CD4-positive, alpha-beta T cell (primary cell): ENCODE measurements around the gene PRAMEF12. TPM values are rescaled to one million over a fixed set of nuclear protein-coding genes. Genes with fewer than 3 reads are reported as not detected.

ENCODE experiments used
- ATAC-seq: fragments of 200-7000 bp; cut with Tn5 transposase; one replicate; pipeline ENCODE4 v1.10.0; 2022; ENCODE audit warnings: mild to moderate bottlenecking; ENCODE audit not compliant: poor library complexity
- CTCF ChIA-PET: fragments of 350-600 bp; sonication (Branson Sonifier 250); formaldehyde crosslinking; loops from one replicate; lab custom pipeline; 2021; ENCODE audit warnings: antibody characterized with exemption, inconsistent platforms; lab: Charles Lee
- POLR2A ChIA-PET: fragments of 350-600 bp; sonication (Branson Sonifier 250); formaldehyde crosslinking; loops from one replicate; lab custom pipeline; 2021; ENCODE audit warnings: antibody characterized with exemption, inconsistent platforms; lab: Charles Lee
- DNase-seq, 14 experiments: peaks; one replicate each; pipeline ENCODE4 v3.0.0-alpha.2; 2013 to 2020; ENCODE audit warnings: mixed read lengths in 2 of 14
- H3K27ac ChIP-seq, 2 donors: one replicate each; pipeline versions ENCODE4 v1.5.1 to v1.7.0; 2013; ENCODE audit warnings: low read length in 2 of 2, low read depth in 1 of 2, mild to moderate bottlenecking in 1 of 2
- H3K27me3 ChIP-seq, 2 experiments: 1 replicate in 1 of 2; 2 replicates in 1 of 2; pipeline versions ENCODE4 v1.6.1 to v1.7.0; 2013; ENCODE audit warnings: low read length in 2 of 2, control low read depth in 1 of 2, mild to moderate bottlenecking in 1 of 2, moderate library complexity in 1 of 2; ENCODE audit not compliant: insufficient read depth in 2 of 2, control insufficient read depth in 1 of 2
- H3K36me3 ChIP-seq: one replicate; pipeline ENCODE4 v1.6.1; 2013; ENCODE audit warnings: low read length, control low read depth; ENCODE audit not compliant: insufficient read depth
- H3K4me1 ChIP-seq: one replicate; pipeline ENCODE4 v1.6.1; 2013; ENCODE audit warnings: low read length, control low read depth; ENCODE audit not compliant: insufficient read depth
- H3K4me3 ChIP-seq: one replicate; pipeline ENCODE4 v1.5.1; 2013; ENCODE audit warnings: mild to moderate bottlenecking, low read length, moderate library complexity
- H3K9me3 ChIP-seq, 2 experiments: 1 replicate in 1 of 2; 2 replicates in 1 of 2; pipeline versions ENCODE4 v1.6.1 to v1.7.0; 2013; ENCODE audit warnings: low read length in 2 of 2, mild to moderate bottlenecking in 2 of 2, control low read depth in 1 of 2, moderate library complexity in 1 of 2; ENCODE audit not compliant: control insufficient read depth in 1 of 2, insufficient read depth in 1 of 2
- H3K27ac Mint-ChIP-seq: one replicate; pipeline ENCODE4 v1.8.0; 2020; ENCODE audit warnings: mixed read lengths
- H3K27me3 Mint-ChIP-seq: one replicate; pipeline ENCODE4 v1.8.0; 2021; ENCODE audit warnings: mixed read lengths
- H3K36me3 Mint-ChIP-seq: one replicate; pipeline ENCODE4 v1.8.0; 2021; ENCODE audit warnings: low read depth, mixed read lengths
- H3K4me1 Mint-ChIP-seq: one replicate; pipeline ENCODE4 v1.8.0; 2021; ENCODE audit warnings: low read depth, mixed read lengths
- H3K4me3 Mint-ChIP-seq: one replicate; pipeline ENCODE4 v1.8.0; 2020; ENCODE audit warnings: mild to moderate bottlenecking, mixed read lengths
- H3K9me3 Mint-ChIP-seq: one replicate; pipeline ENCODE4 v1.8.0; 2020; ENCODE audit warnings: mixed read lengths
- CTCF ChIP-seq: fragments of 200-600 bp; IDR thresholded peaks from one replicate; pipeline ENCODE4 v1.8.0; 2022; ENCODE audit warnings: antibody characterized with exemption, mild to moderate bottlenecking
- intact Hi-C, 2 experiments: fragments of 100-400 bp; cut with DNase I in 1 of 2; cut with micrococcal nuclease in 1 of 2; formaldehyde crosslinking; loops; one replicate each; pipeline versions ENCODE4 v1.15.1 to v1.9.0; 2023 to 2025; cut with DNase I, micrococcal nuclease
- total RNA-seq, 174 experiments: library from RNA in 2 of 174; stranded (reverse) in 2 of 174; gene quantifications; one replicate each; pipeline ENCODE4 v1.2.3 and lab custom pipeline; 2021 to 2026

The PRAMEF12 gene
- total RNA-seq, 2 experiments from 2014 or later: not detected

- no peak overlapping the region for H3K4me3 ChIP-seq
- no peak overlapping the region for H3K27ac ChIP-seq
- ATAC-seq (no peak), DNase-seq (no peak)
- H3K4me1 Mint-ChIP-seq: no peaks in the 10 kb centered on the region
- no peak for TF ChIP-seq CTCF
- H3K27ac Mint-ChIP-seq: no peak overlapping the region
- H3K36me3 Mint-ChIP-seq: no peaks in the 10 kb centered on the region
- H3K27me3 Mint-ChIP-seq: peaks cover 10% of the 10 kb centered on the region
- POLR2A ChIA-PET: no interaction called here
- intact Hi-C loops: no loop called here
- no peaks in the 10 kb centered on the region for H3K27me3 ChIP-seq
- no peaks in the 10 kb centered on the region for H3K9me3 ChIP-seq
- no peaks in the 10 kb centered on the region for H3K9me3 Mint-ChIP-seq
- H3K36me3 ChIP-seq: no peaks in the 10 kb centered on the region
- no peak overlapping the region for H3K4me3 Mint-ChIP-seq
- CTCF ChIA-PET: no interaction called here
- no peaks in the 10 kb centered on the region for H3K4me1 ChIP-seq
Measured at GRCh38 chr1:12798911-12799310, 25.4 kb downstream of the PRAMEF12 start.

DNA sequence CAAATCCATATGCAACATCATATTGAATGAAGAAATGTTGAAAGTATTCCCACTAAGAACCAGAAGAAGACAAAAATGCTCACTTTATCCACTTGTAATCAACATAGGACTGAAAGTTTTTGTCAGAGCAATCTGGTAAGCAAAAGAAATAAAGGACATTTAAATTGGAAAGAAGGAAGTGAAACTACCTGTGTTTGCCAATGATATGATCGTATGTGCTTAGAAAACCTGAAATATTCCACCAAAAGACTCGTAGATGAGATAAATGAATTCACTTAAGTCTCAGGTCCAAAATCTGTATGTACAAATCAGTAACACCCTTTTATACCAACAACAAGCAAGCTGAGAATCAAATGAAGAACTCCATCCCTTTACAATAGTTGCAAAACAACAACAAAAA, 26.2 kb downstream of the PRAMEF12 start:
- no peak for TF ChIP-seq CTCF
- CTCF ChIA-PET: no interaction called here
- DNase-seq (no peak), ATAC-seq (no peak)
- H3K4me1 Mint-ChIP-seq: no peaks in the 10 kb centered on the region
- peaks cover 5% of the 10 kb centered on the region for H3K9me3 Mint-ChIP-seq
- H3K4me3 Mint-ChIP-seq: no peak overlapping the region
- intact Hi-C loops: no loop called here
- no peaks in the 10 kb centered on the region for H3K9me3 ChIP-seq
- H3K27ac ChIP-seq: no peak overlapping the region
- POLR2A ChIA-PET: no interaction called here
- H3K27me3 Mint-ChIP-seq: peaks cover 14% of the 10 kb centered on the region
- no peaks in the 10 kb centered on the region for H3K36me3 ChIP-seq
- no peaks in the 10 kb centered on the region for H3K4me1 ChIP-seq
- H3K36me3 Mint-ChIP-seq: no peaks in the 10 kb centered on the region
- H3K4me3 ChIP-seq: no peak overlapping the region
- no peaks in the 10 kb centered on the region for H3K27me3 ChIP-seq
- no peak overlapping the region for H3K27ac Mint-ChIP-seq

DNA sequence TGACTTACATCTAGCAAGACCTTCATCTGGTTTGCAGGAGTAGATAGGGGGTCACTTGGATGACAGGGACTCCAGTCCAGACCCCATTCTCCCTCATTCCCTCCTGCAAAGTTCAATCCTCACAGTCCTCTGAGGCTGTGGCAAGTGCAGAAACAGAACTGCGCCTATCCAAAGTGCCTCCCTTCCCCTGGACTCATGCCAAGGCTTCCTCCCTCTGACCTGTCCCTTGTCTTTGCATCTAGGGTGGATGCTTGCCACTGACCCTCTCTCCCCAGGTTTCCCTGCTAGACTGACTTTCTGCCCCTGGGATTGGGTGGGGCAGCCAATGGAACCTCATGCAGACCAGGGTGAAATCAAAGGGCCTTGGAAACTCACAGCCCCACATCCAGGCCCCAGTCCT, 36.4 kb downstream of the PRAMEF12 start:
- no peak overlapping the region for H3K4me3 ChIP-seq
- H3K27ac ChIP-seq: no peak overlapping the region
- Mint-ChIP-seq H3K9me3 (peaks cover 4% of the 10 kb centered on the region), H3K4me1 (no peaks in the 10 kb centered on the region), H3K27ac (no peak overlapping the region), H3K36me3 (no peaks in the 10 kb centered on the region), H3K4me3 (no peak overlapping the region), H3K27me3 (peaks cover 38% of the 10 kb centered on the region)
- ATAC-seq (no peak), DNase-seq (no peak)
- intact Hi-C loops: no loop called here
- H3K27me3 ChIP-seq: peaks cover 2 to 10% of the 10 kb centered on the region in 2 experiments
- ChIA-PET POLR2A (no interaction called here), CTCF (no interaction called here)
- TF ChIP-seq CTCF: no peak
- peaks cover 0 to 5% of the 10 kb centered on the region in 2 experiments for H3K9me3 ChIP-seq
- H3K4me1 ChIP-seq: no peaks in the 10 kb centered on the region
- no peaks in the 10 kb centered on the region for H3K36me3 ChIP-seq
